Endothelial cell (in vitro differentiated cells): Measurements from ENCODE around the gene SLC26A5. TPM values are rescaled to one million over a fixed set of nuclear protein-coding genes. Genes with fewer than 3 reads are reported as not detected.
A peak's percentile ranks its signal among the peaks of the same experiment; 100 is the strongest.

Experiments
- DNase-seq: peaks from one replicate; pipeline ENCODE4 v3.0.0; 2021; ENCODE audit warnings: low spot score
- H3K27ac Mint-ChIP-seq: one replicate; pipeline ENCODE4 v1.8.0; 2021; ENCODE audit warnings: mixed read lengths, inconsistent platforms; ENCODE audit not compliant: unreplicated experiment
- H3K27me3 Mint-ChIP-seq: one replicate; pipeline ENCODE4 v1.8.0; 2021; ENCODE audit warnings: mild to moderate bottlenecking, moderate library complexity, mixed read lengths, inconsistent platforms; ENCODE audit not compliant: unreplicated experiment
- H3K36me3 Mint-ChIP-seq: one replicate; pipeline ENCODE4 v1.8.0; 2021; ENCODE audit warnings: mild to moderate bottlenecking, low read depth, mixed read lengths, inconsistent platforms; ENCODE audit not compliant: unreplicated experiment
- H3K4me1 Mint-ChIP-seq: one replicate; pipeline ENCODE4 v1.8.0; 2021; ENCODE audit warnings: mild to moderate bottlenecking, mixed read lengths, inconsistent platforms; ENCODE audit not compliant: unreplicated experiment
- H3K4me3 Mint-ChIP-seq: one replicate; pipeline ENCODE4 v1.8.0; 2021; ENCODE audit warnings: mild to moderate bottlenecking, mixed read lengths, inconsistent platforms; ENCODE audit not compliant: unreplicated experiment
- H3K9me3 Mint-ChIP-seq: one replicate; pipeline ENCODE4 v1.8.0; 2021; ENCODE audit warnings: mixed read lengths, inconsistent platforms; ENCODE audit not compliant: unreplicated experiment
- total RNA-seq: library from RNA; stranded (reverse); fragmentation: NEBNext Ultra II Directional; extraction: Animal tissue kit (Norgen Biotek cat#: 25700); gene quantifications from one replicate; pipeline ENCODE4 v1.2.1, GENCODE V29; 2021; ENCODE audit not compliant: unreplicated experiment
- TF ChIP-seq, protein P1 (sequence below): fragments of 200-600 bp; sonication (generic); IDR thresholded peaks from one replicate; pipeline ENCODE4 v1.5.0; 2021; ENCODE audit warnings: antibody characterized with exemption; ENCODE audit not compliant: unreplicated experiment

SLC26A5 gene
- total RNA-seq, 1 donor from 2014 or later, result 3.0 TPM

DNA sequence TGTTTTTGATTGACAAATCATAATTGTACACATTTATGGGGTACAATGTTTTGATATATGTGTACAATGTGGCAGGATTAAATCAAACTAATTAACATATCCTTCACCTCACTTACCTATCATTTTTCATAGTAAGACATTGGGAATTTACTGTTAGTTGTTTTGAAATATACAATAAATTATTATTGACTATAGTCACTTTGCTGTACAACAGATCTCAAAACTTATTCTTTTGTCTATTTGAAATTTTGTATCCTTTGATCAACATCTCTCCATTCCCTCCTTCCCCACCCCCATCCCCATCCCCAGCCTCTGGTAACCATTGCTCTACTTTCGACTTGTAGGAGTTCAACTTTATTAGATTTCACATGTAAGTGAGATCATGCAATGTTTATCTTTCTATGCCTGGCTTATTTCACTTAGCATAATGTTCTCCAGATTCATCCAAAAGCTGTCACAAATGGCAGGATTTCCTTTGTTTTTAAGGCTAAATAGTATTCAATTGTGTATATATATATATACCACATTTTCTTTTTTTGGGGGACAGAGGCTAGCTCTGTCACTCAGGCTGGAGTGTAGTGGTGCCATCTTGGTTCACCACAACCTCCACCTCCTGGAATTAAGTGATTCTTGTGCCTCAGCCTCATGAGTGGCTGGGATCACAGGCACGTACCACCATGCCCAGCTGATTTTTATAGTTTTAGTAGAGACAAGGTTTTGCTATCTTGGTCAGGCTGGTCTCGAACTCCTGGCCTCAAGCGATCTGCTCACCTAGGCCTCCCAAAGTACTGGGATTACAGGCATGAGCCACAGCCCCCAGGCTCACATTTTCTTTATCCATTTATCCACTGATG, 23.3 kb upstream of the SLC26A5 start:
- Mint-ChIP-seq H3K4me1 (no peaks in the 10 kb centered on the region), H3K4me3 (no peak overlapping the region), H3K9me3 (no peaks in the 10 kb centered on the region), H3K36me3 (no peaks in the 10 kb centered on the region), H3K27me3 (no peaks in the 10 kb centered on the region), H3K27ac (no peak overlapping the region)
- TF ChIP-seq, protein P1, sequence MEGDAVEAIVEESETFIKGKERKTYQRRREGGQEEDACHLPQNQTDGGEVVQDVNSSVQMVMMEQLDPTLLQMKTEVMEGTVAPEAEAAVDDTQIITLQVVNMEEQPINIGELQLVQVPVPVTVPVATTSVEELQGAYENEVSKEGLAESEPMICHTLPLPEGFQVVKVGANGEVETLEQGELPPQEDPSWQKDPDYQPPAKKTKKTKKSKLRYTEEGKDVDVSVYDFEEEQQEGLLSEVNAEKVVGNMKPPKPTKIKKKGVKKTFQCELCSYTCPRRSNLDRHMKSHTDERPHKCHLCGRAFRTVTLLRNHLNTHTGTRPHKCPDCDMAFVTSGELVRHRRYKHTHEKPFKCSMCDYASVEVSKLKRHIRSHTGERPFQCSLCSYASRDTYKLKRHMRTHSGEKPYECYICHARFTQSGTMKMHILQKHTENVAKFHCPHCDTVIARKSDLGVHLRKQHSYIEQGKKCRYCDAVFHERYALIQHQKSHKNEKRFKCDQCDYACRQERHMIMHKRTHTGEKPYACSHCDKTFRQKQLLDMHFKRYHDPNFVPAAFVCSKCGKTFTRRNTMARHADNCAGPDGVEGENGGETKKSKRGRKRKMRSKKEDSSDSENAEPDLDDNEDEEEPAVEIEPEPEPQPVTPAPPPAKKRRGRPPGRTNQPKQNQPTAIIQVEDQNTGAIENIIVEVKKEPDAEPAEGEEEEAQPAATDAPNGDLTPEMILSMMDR, result no peak
- DNase-seq, result no peak

GRCh38 chr7:103466814-103467213, 20.8 kb upstream of the SLC26A5 start:
- no peaks in the 10 kb centered on the region for H3K27me3 Mint-ChIP-seq
- H3K9me3 Mint-ChIP-seq, result no peaks in the 10 kb centered on the region
- TF ChIP-seq, protein P1, result no peak
- no peaks in the 10 kb centered on the region for H3K4me1 Mint-ChIP-seq
- no peak overlapping the region for H3K4me3 Mint-ChIP-seq
- H3K27ac Mint-ChIP-seq, result no peak overlapping the region
- no peak for DNase-seq
- H3K36me3 Mint-ChIP-seq, result no peaks in the 10 kb centered on the region

- no peaks in the 10 kb centered on the region for H3K9me3 Mint-ChIP-seq
- no peak overlapping the region for H3K27ac Mint-ChIP-seq
- DNase-seq, result no peak
- TF ChIP-seq, protein P1, result no peak
- no peaks in the 10 kb centered on the region for H3K36me3 Mint-ChIP-seq
- no peaks in the 10 kb centered on the region for H3K4me1 Mint-ChIP-seq
- no peak overlapping the region for H3K4me3 Mint-ChIP-seq
- H3K27me3 Mint-ChIP-seq, result no peaks in the 10 kb centered on the region
Observed at GRCh38 chr7:103462358-103462757, 16.4 kb upstream of the SLC26A5 start.

GRCh38 chr7:103447073-103447960, 1.3 kb upstream of the SLC26A5 start:
- Mint-ChIP-seq H3K27ac (no peak overlapping the region), H3K9me3 (no peaks in the 10 kb centered on the region), H3K36me3 (peaks cover 7% of the 10 kb centered on the region), H3K4me1 (peaks cover 18% of the 10 kb centered on the region), H3K4me3 (peak overlapping the region; percentile 42), H3K27me3 (peaks cover 3% of the 10 kb centered on the region)
- DNase-seq, result peak; percentile 67
- TF ChIP-seq, protein P1, result peak; percentile 48
